ENCODE measurements around the gene RIMS4.

Gene RIMS4

GRCh38 chr20:44840826-44841225 is 30.5 kb upstream of the RIMS4 start:
- in situ Hi-C loops (cut with HindIII; ENCODE audit: low pct_ligation_motif_present, low sequenced_read_pairs): no loop called here
- TF ChIP-seq CTCF (IDR thresholded peaks at IDR 0.05; ENCODE audit: low read depth, low read length, missing control alignments): no peak
- H3K36me3 ChIP-seq (replicated peaks): no peaks in the 10 kb centered on the region
- H3K27ac ChIP-seq: no peak overlapping the region
- no peak for DNase-seq
- no peak overlapping the region for H3K4me3 ChIP-seq (ENCODE audit: low read depth, low read length)
- H3K27me3 ChIP-seq (replicated peaks): no peaks in the 10 kb centered on the region

- no peak for DNase-seq
- Histone ChIP-seq H3K27ac (no peak overlapping the region), H3K4me3 (ENCODE audit: low read depth, low read length) (no peak overlapping the region), H3K27me3 (replicated peaks) (no peaks in the 10 kb centered on the region), H3K36me3 (replicated peaks) (no peaks in the 10 kb centered on the region)
- in situ Hi-C loops (cut with HindIII; ENCODE audit: low pct_ligation_motif_present, low sequenced_read_pairs): no loop called here
- TF ChIP-seq CTCF (IDR thresholded peaks at IDR 0.05; ENCODE audit: low read depth, low read length, missing control alignments): no peak
These were observed 29.1 kb upstream of the RIMS4 start for GRCh38 chr20:44839481-44839880.

DNA sequence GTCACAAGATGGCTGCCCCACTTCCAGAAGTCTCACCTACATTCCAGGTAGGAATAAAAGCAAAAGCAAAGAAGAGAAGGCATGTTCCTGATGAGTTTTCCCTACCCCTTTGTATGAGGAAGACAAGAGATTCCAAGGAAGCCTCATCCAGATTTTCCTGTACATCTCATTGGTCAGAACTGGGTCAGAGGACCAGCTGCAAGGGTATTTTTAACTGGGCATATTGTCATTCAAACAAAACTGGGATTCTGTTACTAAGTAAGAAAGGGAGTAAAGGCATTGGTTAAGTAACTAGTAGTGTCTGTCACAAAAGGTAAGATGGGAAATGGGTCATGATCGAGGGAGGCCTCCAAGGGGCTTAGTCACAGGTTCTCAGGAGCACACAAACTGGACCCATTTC is 28.2 kb upstream of the RIMS4 start:
- no peak for DNase-seq
- Histone ChIP-seq H3K36me3 (replicated peaks) (no peaks in the 10 kb centered on the region), H3K27me3 (replicated peaks) (no peaks in the 10 kb centered on the region), H3K27ac (no peak overlapping the region), H3K4me3 (ENCODE audit: low read depth, low read length) (no peak overlapping the region)
- in situ Hi-C loops (cut with HindIII; ENCODE audit: low pct_ligation_motif_present, low sequenced_read_pairs): no loop called here
- no peak for TF ChIP-seq CTCF (IDR thresholded peaks at IDR 0.05; ENCODE audit: low read depth, low read length, missing control alignments)

DNA sequence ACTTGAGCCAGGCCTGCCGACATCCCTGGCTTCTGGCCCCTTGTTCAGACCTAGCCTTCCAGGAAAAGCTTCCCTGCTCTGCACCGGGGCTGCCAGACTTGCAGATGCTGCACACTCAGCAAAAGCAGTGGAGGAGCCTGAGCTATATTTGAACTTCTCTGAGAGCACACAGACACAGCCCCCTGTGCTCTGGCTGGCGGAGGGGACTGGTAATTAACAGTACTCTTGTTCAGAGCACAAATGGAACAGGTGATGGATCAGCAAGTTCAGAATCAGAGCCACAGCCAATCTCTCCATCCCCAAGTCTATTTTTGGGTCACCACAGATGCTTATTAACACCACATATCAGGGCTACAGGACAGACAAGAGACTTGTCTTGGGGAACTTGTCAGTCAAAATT is 27.6 kb upstream of the RIMS4 start:
- in situ Hi-C loops (cut with HindIII; ENCODE audit: low pct_ligation_motif_present, low sequenced_read_pairs): no loop called here
- H3K27me3 ChIP-seq (replicated peaks): no peaks in the 10 kb centered on the region
- H3K36me3 ChIP-seq (replicated peaks): no peaks in the 10 kb centered on the region
- no peak for TF ChIP-seq CTCF (IDR thresholded peaks at IDR 0.05; ENCODE audit: low read depth, low read length, missing control alignments)
- no peak for DNase-seq
- H3K4me3 ChIP-seq (ENCODE audit: low read depth, low read length): no peak overlapping the region
- H3K27ac ChIP-seq: no peak overlapping the region

- in situ Hi-C loops (cut with HindIII; ENCODE audit: low pct_ligation_motif_present, low sequenced_read_pairs): no loop called here
- Histone ChIP-seq H3K4me3 (ENCODE audit: low read depth, low read length) (no peak overlapping the region), H3K27me3 (replicated peaks) (no peaks in the 10 kb centered on the region), H3K36me3 (replicated peaks) (no peaks in the 10 kb centered on the region), H3K27ac (no peak overlapping the region)
- TF ChIP-seq CTCF (IDR thresholded peaks at IDR 0.05; ENCODE audit: low read depth, low read length, missing control alignments): no peak
- no peak for DNase-seq
These were observed 26.3 kb upstream of the RIMS4 start for GRCh38 chr20:44836601-44837120.

DNA sequence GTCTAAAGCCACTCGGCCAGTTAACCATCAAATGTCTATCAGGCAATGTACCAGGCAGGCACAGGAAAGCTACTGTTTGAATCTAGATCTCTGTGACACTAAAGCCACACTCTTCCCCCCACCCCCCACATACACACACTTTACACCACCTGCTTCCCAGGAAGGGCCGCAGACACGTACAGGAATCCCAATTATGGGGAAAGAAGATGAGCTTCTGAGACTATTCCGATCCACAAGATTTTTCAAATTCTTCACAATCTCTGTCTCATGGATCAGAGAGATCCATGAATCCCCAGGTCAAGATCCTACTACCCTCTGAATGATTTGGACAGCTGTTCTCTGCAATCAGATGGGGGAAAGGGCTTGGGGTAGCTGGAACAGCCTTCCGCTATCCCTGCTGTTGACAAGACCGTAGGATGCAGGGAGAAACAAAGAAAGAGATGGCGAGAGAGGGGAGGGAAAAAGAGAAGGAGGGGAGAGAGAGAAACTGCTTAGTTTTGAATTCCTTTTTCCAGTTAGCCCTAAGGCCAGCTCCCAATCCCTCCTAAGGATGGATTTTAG is 25.4 kb upstream of the RIMS4 start:
- in situ Hi-C loops (cut with HindIII; ENCODE audit: low pct_ligation_motif_present, low sequenced_read_pairs): no loop called here
- TF ChIP-seq CTCF (IDR thresholded peaks at IDR 0.05; ENCODE audit: low read depth, low read length, missing control alignments): no peak
- Histone ChIP-seq H3K27me3 (replicated peaks) (no peaks in the 10 kb centered on the region), H3K4me3 (ENCODE audit: low read depth, low read length) (no peak overlapping the region), H3K36me3 (replicated peaks) (no peaks in the 10 kb centered on the region), H3K27ac (no peak overlapping the region)
- DNase-seq: no peak

Measured in brain microvascular endothelial cell (primary cell).